Natural killer cell treated with Interleukin-12 subunit alpha and Interleukin-12 subunit beta and Interleukin-15 and Interleukin-18, amount 100 ng/mL, for 72 hours (primary cell): Measurements from ENCODE around the gene UGT1A10. TPM values are rescaled to one million over a fixed set of nuclear protein-coding genes. Genes with fewer than 3 reads are reported as not detected.

Source experiments
- ATAC-seq, 2 donors: fragments of 150-1000 bp; cut with Tn5 transposase in 1 of 2; sonication (Bioruptor Pico), chemical (Tn5 transposase) in 1 of 2; 2 replicates each; pipeline ENCODE4 v1.10.0; 2021
- DNase-seq: peaks from one replicate; pipeline ENCODE4 v3.0.0; 2022; ENCODE audit warnings: low spot score
- H3K27ac Mint-ChIP-seq, 2 donors: 1 replicate in 1 of 2; 2 replicates in 1 of 2; pipeline ENCODE4 v1.8.0; 2022; ENCODE audit warnings: mixed read lengths in 2 of 2, mild to moderate bottlenecking in 1 of 2, moderate library complexity in 1 of 2
- H3K27me3 Mint-ChIP-seq, 2 donors: 1 replicate in 1 of 2; 2 replicates in 1 of 2; pipeline ENCODE4 v1.8.0; 2022; ENCODE audit warnings: mixed read lengths in 2 of 2
- H3K36me3 Mint-ChIP-seq: one replicate; pipeline ENCODE4 v1.8.0; 2022; ENCODE audit warnings: mixed read lengths
- H3K4me1 Mint-ChIP-seq, 2 donors: 1 replicate in 1 of 2; 2 replicates in 1 of 2; pipeline ENCODE4 v1.8.0; 2022; ENCODE audit warnings: low read depth in 2 of 2, mixed read lengths in 2 of 2, mild to moderate bottlenecking in 1 of 2
- H3K4me3 Mint-ChIP-seq: one replicate; pipeline ENCODE4 v1.8.0; 2022; ENCODE audit warnings: mixed read lengths
- H3K9me3 Mint-ChIP-seq: 2 replicates; pipeline ENCODE4 v1.8.0; 2022; ENCODE audit warnings: mixed read lengths
- total RNA-seq, 2 donors: library from RNA; stranded (reverse); gene quantifications; one replicate each; pipeline ENCODE4 v1.2.3, GENCODE V29; 2022

UGT1A10 gene
- total RNA-seq, 2 donors from 2014 or later, result not detected

- Mint-ChIP-seq H3K27ac (no peak overlapping the region), H3K4me1 (no peaks in the 10 kb centered on the region), H3K4me3 (no peak overlapping the region), H3K27me3 (peaks cover 23 to 52% of the 10 kb centered on the region in 2 donors), H3K9me3 (no peaks in the 10 kb centered on the region), H3K36me3 (no peaks in the 10 kb centered on the region)
- DNase-seq (no peak), ATAC-seq (no peak)
Observed at GRCh38 chr2:233768076-233768475, 131.8 kb downstream of the UGT1A10 start.

DNA sequence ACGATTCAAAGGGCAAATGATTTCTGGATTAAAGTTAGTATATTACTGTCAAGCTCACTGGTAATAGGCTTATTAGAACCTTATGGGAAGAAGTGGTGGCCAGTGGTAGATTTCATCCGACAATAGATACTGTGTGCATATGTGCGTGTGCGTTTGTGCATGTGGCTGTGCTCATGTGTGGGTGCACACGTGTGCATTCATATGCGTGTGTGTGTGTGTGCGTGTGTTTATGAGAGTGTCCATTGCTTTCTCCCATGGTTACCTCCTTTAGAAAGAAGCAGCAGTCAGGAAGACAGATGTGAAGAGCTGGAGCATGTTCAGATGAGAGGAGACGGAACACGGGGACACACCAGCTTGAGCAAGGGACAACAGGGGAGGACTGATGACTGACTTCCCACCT lies 133.0 kb downstream of the UGT1A10 start:
- Mint-ChIP-seq H3K36me3 (no peaks in the 10 kb centered on the region), H3K4me3 (no peak overlapping the region), H3K27me3 (peaks cover 16 to 41% of the 10 kb centered on the region in 2 donors), H3K27ac (no peak overlapping the region), H3K9me3 (no peaks in the 10 kb centered on the region), H3K4me1 (no peaks in the 10 kb centered on the region)
- no peak for DNase-seq
- peak in 1 of 2 donors; percentile 11 for ATAC-seq

DNA sequence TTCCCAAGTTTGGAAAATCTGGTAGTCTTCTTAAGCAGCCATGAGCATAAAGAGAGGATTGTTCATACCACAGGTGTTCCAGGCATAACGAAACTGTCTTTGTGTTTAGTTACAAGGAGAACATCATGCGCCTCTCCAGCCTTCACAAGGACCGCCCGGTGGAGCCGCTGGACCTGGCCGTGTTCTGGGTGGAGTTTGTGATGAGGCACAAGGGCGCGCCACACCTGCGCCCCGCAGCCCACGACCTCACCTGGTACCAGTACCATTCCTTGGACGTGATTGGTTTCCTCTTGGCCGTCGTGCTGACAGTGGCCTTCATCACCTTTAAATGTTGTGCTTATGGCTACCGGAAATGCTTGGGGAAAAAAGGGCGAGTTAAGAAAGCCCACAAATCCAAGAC lies 135.9 kb downstream of the UGT1A10 start:
- peaks cover 4% of the 10 kb centered on the region for H3K36me3 Mint-ChIP-seq
- no peak for DNase-seq
- no peak overlapping the region for H3K4me3 Mint-ChIP-seq
- peaks cover 18 to 45% of the 10 kb centered on the region in 2 donors for H3K27me3 Mint-ChIP-seq
- H3K4me1 Mint-ChIP-seq, result no peaks in the 10 kb centered on the region
- no peaks in the 10 kb centered on the region for H3K9me3 Mint-ChIP-seq
- no peak overlapping the region for H3K27ac Mint-ChIP-seq
- no peak for ATAC-seq

GRCh38 chr2:233772583-233772982 lies 136.3 kb downstream of the UGT1A10 start:
- DNase-seq, result no peak
- H3K36me3 Mint-ChIP-seq, result peaks cover 4% of the 10 kb centered on the region
- H3K4me1 Mint-ChIP-seq, result no peaks in the 10 kb centered on the region
- no peak overlapping the region for H3K4me3 Mint-ChIP-seq
- H3K9me3 Mint-ChIP-seq, result no peaks in the 10 kb centered on the region
- H3K27me3 Mint-ChIP-seq, result peaks cover 20 to 41% of the 10 kb centered on the region in 2 donors
- no peak overlapping the region for H3K27ac Mint-ChIP-seq
- ATAC-seq, result no peak

- H3K27me3 Mint-ChIP-seq, result peaks cover 22 to 35% of the 10 kb centered on the region in 2 donors
- H3K4me3 Mint-ChIP-seq, result no peak overlapping the region
- no peaks in the 10 kb centered on the region for H3K9me3 Mint-ChIP-seq
- peaks cover 4% of the 10 kb centered on the region for H3K36me3 Mint-ChIP-seq
- no peak for ATAC-seq
- no peaks in the 10 kb centered on the region for H3K4me1 Mint-ChIP-seq
- no peak for DNase-seq
- H3K27ac Mint-ChIP-seq, result no peak overlapping the region
Observed at GRCh38 chr2:233773854-233774253, 137.6 kb downstream of the UGT1A10 start.

- H3K36me3 Mint-ChIP-seq, result peaks cover 4% of the 10 kb centered on the region
Observed at GRCh38 chr2:233775414-233775813, 139.2 kb downstream of the UGT1A10 start.

GRCh38 chr2:233778030-233778429 lies 141.8 kb downstream of the UGT1A10 start, which contains the start of gene MROH2A:
Gene MROH2A, plus strand, starts transcription at chr2:233778330. Its CDS starts 1,029 bp downstream, at chr2:233779359.
- no peak within 1 kb of the TSS for H3K27ac Mint-ChIP-seq
- H3K4me1 Mint-ChIP-seq, result no peaks in the 10 kb centered on the region
- H3K9me3 Mint-ChIP-seq, result no peaks in the 10 kb centered on the region
- DNase-seq (no peak), ATAC-seq (no peak)
- no peak within 1 kb of the TSS for H3K4me3 Mint-ChIP-seq
- H3K36me3 Mint-ChIP-seq, result peaks cover 4% of the 10 kb centered on the region
- H3K27me3 Mint-ChIP-seq, result peaks cover 39 to 47% of the 10 kb centered on the region in 2 donors

More at GRCh38 chr2:233775414-233775813, 139.2 kb downstream of the UGT1A10 start:
- H3K27ac Mint-ChIP-seq, result no peak overlapping the region
- no peaks in the 10 kb centered on the region for H3K4me1 Mint-ChIP-seq
- no peak for ATAC-seq
- no peak overlapping the region for H3K4me3 Mint-ChIP-seq
- H3K27me3 Mint-ChIP-seq, result peaks cover 20 to 34% of the 10 kb centered on the region in 2 donors
- no peaks in the 10 kb centered on the region for H3K9me3 Mint-ChIP-seq
- no peak for DNase-seq

DNA sequence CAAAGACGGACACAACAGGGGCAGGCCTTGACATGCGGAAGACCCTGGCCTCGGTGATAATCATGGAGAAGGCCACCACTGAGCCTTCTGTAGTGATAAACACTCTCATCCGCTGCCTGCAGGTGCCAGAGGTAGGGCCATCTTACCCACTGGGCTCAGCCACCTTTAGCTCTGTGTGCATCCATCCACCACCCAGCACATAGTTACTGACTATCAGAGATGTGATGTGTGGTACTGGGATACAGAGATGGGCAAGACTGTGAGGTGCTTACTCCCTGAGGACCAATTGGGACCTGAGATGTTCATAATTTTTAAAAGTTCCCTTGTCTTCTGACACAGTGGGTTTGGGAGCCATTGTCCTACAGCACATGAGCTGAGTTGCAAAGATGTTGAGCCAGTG lies 143.5 kb downstream of the UGT1A10 start:
- Mint-ChIP-seq H3K27me3 (peaks cover 44 to 57% of the 10 kb centered on the region in 2 donors), H3K27ac (no peak overlapping the region), H3K9me3 (no peaks in the 10 kb centered on the region), H3K4me1 (no peaks in the 10 kb centered on the region), H3K36me3 (peaks cover 4% of the 10 kb centered on the region), H3K4me3 (no peak overlapping the region)
- ATAC-seq (peak; percentile 17 to 50), DNase-seq (no peak)

DNA sequence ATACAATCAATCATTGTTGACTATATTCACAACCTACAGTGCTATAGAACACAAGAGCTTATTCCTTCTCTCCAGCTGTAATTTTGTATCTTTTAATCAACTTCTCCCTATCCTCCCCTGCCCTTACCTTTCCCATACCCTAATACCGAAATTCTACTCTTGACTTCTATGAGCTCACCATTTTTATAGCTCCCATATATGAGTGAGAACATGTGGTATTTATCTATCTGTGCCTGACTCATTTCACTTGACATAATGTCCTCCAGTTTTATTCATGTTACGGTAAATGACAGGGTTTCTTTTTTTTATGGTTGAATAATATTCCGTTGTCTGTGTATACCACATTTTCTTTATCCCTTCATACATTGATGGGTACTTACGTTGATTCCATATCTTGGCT lies 144.5 kb downstream of the UGT1A10 start:
- H3K27ac Mint-ChIP-seq, result no peak overlapping the region
- H3K4me3 Mint-ChIP-seq, result no peak overlapping the region
- no peaks in the 10 kb centered on the region for H3K9me3 Mint-ChIP-seq
- ATAC-seq (no peak), DNase-seq (no peak)
- peaks cover 40 to 47% of the 10 kb centered on the region in 2 donors for H3K27me3 Mint-ChIP-seq
- H3K36me3 Mint-ChIP-seq, result peaks cover 4% of the 10 kb centered on the region
- H3K4me1 Mint-ChIP-seq, result no peaks in the 10 kb centered on the region

DNA sequence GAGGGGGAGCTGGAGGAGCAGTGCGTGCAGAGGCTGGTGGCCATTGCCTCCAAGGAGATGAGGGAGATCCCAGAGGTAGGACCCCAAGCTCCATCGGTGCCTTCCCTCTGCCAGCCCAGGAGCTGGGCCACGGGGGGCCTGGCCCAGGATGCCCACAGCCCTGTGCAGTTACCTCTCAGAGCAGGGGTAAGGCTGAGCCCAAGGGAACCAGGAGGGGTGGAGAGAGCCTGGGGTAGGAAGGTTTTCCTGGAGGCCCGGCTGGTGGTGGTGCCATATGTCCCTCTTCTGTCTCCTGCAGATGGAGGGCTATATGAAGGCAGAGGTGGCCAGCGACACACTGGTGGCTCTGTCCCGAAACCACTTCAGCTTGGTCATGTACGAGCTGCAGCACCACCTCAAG lies 153.3 kb downstream of the UGT1A10 start:
- H3K4me1 Mint-ChIP-seq, result no peaks in the 10 kb centered on the region
- H3K27me3 Mint-ChIP-seq, result peaks cover 7 to 8% of the 10 kb centered on the region in 2 donors
- ATAC-seq (peak; percentile 28 to 46), DNase-seq (no peak)
- H3K4me3 Mint-ChIP-seq, result no peak overlapping the region
- H3K36me3 Mint-ChIP-seq, result no peaks in the 10 kb centered on the region
- H3K27ac Mint-ChIP-seq, result no peak overlapping the region
- no peaks in the 10 kb centered on the region for H3K9me3 Mint-ChIP-seq

- peaks cover 3 to 5% of the 10 kb centered on the region in 2 donors for H3K27me3 Mint-ChIP-seq
- H3K27ac Mint-ChIP-seq, result no peak overlapping the region
- ATAC-seq, result no peak
- DNase-seq, result no peak
- no peaks in the 10 kb centered on the region for H3K4me1 Mint-ChIP-seq
- no peaks in the 10 kb centered on the region for H3K9me3 Mint-ChIP-seq
- no peaks in the 10 kb centered on the region for H3K36me3 Mint-ChIP-seq
- H3K4me3 Mint-ChIP-seq, result no peak overlapping the region
Observed at GRCh38 chr2:233791151-233791882, 155.1 kb downstream of the UGT1A10 start.

DNA sequence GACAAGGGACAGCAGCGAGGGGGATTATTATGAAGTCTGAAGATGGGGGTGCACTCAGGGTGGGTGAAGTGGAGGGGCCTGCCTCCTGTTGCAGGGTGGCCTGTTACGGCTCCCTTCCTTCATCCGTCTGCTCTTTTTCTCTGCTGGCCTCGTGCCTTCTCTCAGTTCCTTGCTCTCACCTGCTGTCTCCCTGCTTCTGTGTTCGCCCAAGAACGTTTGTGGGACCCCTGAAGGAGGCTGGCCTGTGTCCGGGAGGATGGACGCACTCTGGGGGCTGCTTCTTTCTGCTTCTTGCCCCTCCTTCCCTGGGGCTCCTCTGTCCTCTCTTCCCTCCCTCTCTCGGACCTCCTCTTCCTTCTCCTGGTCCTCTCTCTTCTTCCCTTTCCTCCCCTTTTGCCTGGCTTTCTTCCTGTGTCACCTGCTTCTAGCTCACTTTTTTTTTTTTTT lies 155.7 kb downstream of the UGT1A10 start:
- Mint-ChIP-seq H3K36me3 (no peaks in the 10 kb centered on the region), H3K27ac (no peak overlapping the region), H3K4me3 (no peak overlapping the region), H3K27me3 (peaks cover 0 to 3% of the 10 kb centered on the region in 2 donors), H3K9me3 (no peaks in the 10 kb centered on the region), H3K4me1 (no peaks in the 10 kb centered on the region)
- no peak for DNase-seq
- ATAC-seq, result no peak

- no peak overlapping the region for H3K27ac Mint-ChIP-seq
- no peaks in the 10 kb centered on the region for H3K36me3 Mint-ChIP-seq
- DNase-seq, result no peak
- H3K27me3 Mint-ChIP-seq, result peaks cover 0 to 3% of the 10 kb centered on the region in 2 donors
- H3K4me3 Mint-ChIP-seq, result no peak overlapping the region
- H3K9me3 Mint-ChIP-seq, result no peaks in the 10 kb centered on the region
- no peak for ATAC-seq
- H3K4me1 Mint-ChIP-seq, result no peaks in the 10 kb centered on the region
Observed at GRCh38 chr2:233792720-233793119, 156.5 kb downstream of the UGT1A10 start.

DNA sequence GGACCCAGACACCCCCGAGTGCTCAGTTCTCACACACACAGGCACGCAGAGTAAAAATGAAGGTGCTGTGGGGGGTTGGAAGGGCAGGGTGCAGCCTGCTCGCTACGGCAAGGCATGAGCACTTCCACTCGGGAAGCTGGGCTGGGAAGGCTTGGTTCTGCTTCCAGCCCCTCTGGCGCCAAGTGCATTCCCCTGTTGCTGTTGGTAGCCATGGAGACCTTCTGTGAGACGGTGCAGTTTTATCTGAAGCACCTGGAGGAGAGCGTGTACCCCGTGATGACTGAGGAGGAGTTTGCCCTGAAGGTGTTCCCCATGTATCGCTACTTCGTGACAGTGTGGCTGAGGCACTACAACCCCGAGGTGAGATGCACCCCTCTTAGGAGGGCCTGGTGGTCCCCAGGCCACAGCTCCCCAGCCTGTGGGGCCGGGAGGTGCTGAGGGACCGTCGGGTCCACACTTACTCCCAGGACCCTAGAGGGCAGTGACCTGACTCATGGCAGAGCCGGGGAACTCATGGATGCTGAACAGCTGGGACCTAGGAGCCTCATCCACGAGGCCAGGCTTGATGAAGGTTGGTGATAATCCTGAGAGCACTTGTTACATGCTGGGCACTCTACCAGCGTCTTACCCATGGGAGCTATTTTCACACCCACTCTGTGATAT lies 157.3 kb downstream of the UGT1A10 start:
- Mint-ChIP-seq H3K27ac (no peak overlapping the region), H3K36me3 (no peaks in the 10 kb centered on the region), H3K4me3 (no peak overlapping the region), H3K27me3 (peaks cover 0 to 5% of the 10 kb centered on the region in 2 donors), H3K4me1 (no peaks in the 10 kb centered on the region), H3K9me3 (no peaks in the 10 kb centered on the region)
- DNase-seq (no peak), ATAC-seq (no peak)
